Measurements from ENCODE around the gene PCOLCE2. TPM values are rescaled to one million over a fixed set of nuclear protein-coding genes. Genes with fewer than 3 reads are reported as not detected.

The PCOLCE2 gene
- total and polyA plus RNA-seq, 2 of the 8 experiments (the other 6 are each of a cell fraction or from before 2014, with no cell fraction given), result 11.1 to 12.6 TPM

DNA sequence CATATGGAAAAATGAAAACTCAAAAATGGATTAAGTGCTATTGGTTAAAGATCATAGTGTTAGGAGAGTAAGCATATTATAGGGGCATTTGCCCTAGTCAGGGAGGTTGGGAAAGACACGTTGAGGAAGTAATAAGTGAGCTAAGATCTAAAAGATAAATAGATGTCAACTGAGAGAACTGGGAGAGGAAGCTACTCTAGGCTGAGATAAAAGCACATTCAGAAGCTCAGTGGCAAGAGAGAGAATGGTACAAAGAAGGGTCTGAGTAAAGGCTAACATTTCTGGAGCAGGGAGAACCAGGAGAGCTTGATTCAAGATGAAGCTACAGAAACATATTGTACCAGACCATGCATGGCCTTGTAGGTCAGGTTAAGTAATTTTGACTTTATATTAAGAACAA is 101.2 kb downstream of the PCOLCE2 start:
- Histone ChIP-seq H2AFZ (ENCODE audit: low read length) (no peak overlapping the region), H4K8ac (ENCODE audit: extremely low read depth, insufficient read depth, low read length) (no peak overlapping the region), H4K5ac (ENCODE audit: insufficient read length, low read depth, low read length) (no peak overlapping the region), H4K20me1 (replicated peaks in 1 of 2; ENCODE audit: control insufficient read depth in 1 of 2, insufficient read depth in 2 of 2, low read length in 2 of 2) (no peaks in the 10 kb centered on the region), H3K23ac (ENCODE audit: insufficient read length) (no peak overlapping the region), H4K91ac (replicated peaks; ENCODE audit: insufficient read length, low read length) (no peak overlapping the region), H3K14ac (ENCODE audit: insufficient read length) (no peak overlapping the region), H3K4me2 (ENCODE audit: insufficient read depth in 1 of 2, low read depth in 2 of 2, low read length in 2 of 2) (no peak overlapping the region), H3K23me2 (ENCODE audit: low read depth, low read length) (no peaks in the 10 kb centered on the region), H3K4me3 (ENCODE audit: extremely low read depth in 1 of 4, insufficient read depth in 2 of 4, low read depth in 3 of 4, low read length in 4 of 4) (no peak overlapping the region), H3K56ac (replicated peaks; ENCODE audit: insufficient read length, low read depth, low read length) (no peak overlapping the region), H3K36me3 (ENCODE audit: control insufficient read depth in 2 of 4, insufficient read depth in 4 of 4, low read length in 3 of 4) (no peaks in the 10 kb centered on the region), H3K4me1 (replicated peaks in 1 of 4; ENCODE audit: control insufficient read depth in 3 of 4, insufficient read depth in 4 of 4, low read length in 3 of 4) (peaks cover 0 to 3% (median 2%) of the 10 kb centered on the region in 4 experiments; a peak in 3 of 7 replicates), H3K9me3 (ENCODE audit: insufficient read depth in 2 of 2, low read depth in 1 of 2, low read length in 1 of 2) (no peaks in the 10 kb centered on the region), H3K79me2 (ENCODE audit: control insufficient read depth in 1 of 2, insufficient read depth in 2 of 2, low read length in 2 of 2) (no peaks in the 10 kb centered on the region), H3K27me3 (replicated peaks in 1 of 4; ENCODE audit: control insufficient read depth in 3 of 4, extremely low read depth in 1 of 4, insufficient read depth in 3 of 4, low read length in 3 of 4) (peaks cover 0 to 1% (median 0%) of the 10 kb centered on the region in 4 experiments; a peak in 1 of 7 replicates), H3K79me1 (ENCODE audit: low read depth, low read length) (no peaks in the 10 kb centered on the region), H3K27ac (ENCODE audit: low read depth, low read length) (no peak overlapping the region), H2BK20ac (ENCODE audit: low read length) (no peak overlapping the region), H3K9ac (replicated peaks in 1 of 4; ENCODE audit: extremely low read depth in 1 of 4, low read depth in 3 of 4, low read length in 3 of 4) (no peak overlapping the region), H2AK5ac (ENCODE audit: low read depth, low read length) (no peak overlapping the region), H3K4ac (replicated peaks; ENCODE audit: insufficient read length, low read depth, low read length) (no peak overlapping the region), H2BK5ac (ENCODE audit: low read depth, low read length) (no peak overlapping the region), H2BK12ac (ENCODE audit: low read depth, low read length) (no peak overlapping the region), H2BK15ac (ENCODE audit: low read length) (no peak overlapping the region), H2BK120ac (replicated peaks; ENCODE audit: low read depth, low read length) (no peak overlapping the region), H3K18ac (ENCODE audit: extremely low read depth, low read length) (no peak overlapping the region)
- ChIA-PET POLR2A (ENCODE audit: partially characterized antibody) (interaction anchor here (1.4 kb wide), 1 partner anchor 10 kb away, joined by 3 read pairs; no protein-coding TSS in a partner anchor), CTCF (ENCODE audit: partially characterized antibody) (interaction anchor here (0.9 to 1.7 kb wide), 3 partner anchors 12 to 186 kb away, joined by 3 read pairs; no protein-coding TSS in a partner anchor)
- 75% methylated on average over 1 of the region's 1 CpG; no CpG with 5 or more reads in 1 of the 2 experiments for WGBS, 2 experiments (ENCODE audit: extremely low coverage in 1 of 2, insufficient coverage in 1 of 2, insufficient read length in 1 of 2, insufficient replicate concordance in 2 of 2, low coverage in 1 of 2, low lambda C conversion rate in 2 of 2, missing lambda C conversion rate in 1 of 2)
- no peak for FAIRE-seq
- DNase-seq (ENCODE audit: low read depth in 1 of 2, low spot score in 2 of 2), result no peak
- no peak for TF ChIP-seq SIX5 (IDR thresholded peaks at IDR 0.05; ENCODE audit: low read depth, low read length)
- no peak for TF ChIP-seq KDM1A (IDR thresholded peaks at IDR 0.05; ENCODE audit: borderline replicate concordance, low read length)
- no peak for TF ChIP-seq HDAC6 (IDR thresholded peaks at IDR 0.05; ENCODE audit: low read depth, low read length)
- TF ChIP-seq ZNF274 (IDR thresholded peaks at IDR 0.05; ENCODE audit: borderline replicate concordance, extremely low read depth, low read length), result no peak
- no peak for TF ChIP-seq SAP30 (IDR thresholded peaks at IDR 0.05; ENCODE audit: insufficient read depth, insufficient replicate concordance, low read length)
- no peak for TF ChIP-seq KDM4A (IDR thresholded peaks at IDR 0.05; ENCODE audit: low read depth, low read length, severe bottlenecking)
- no peak for TF ChIP-seq ATF3 (IDR thresholded peaks at IDR 0.05; ENCODE audit: insufficient read depth, low read depth, low read length)
- no peak for TF ChIP-seq SUZ12 (IDR thresholded peaks at IDR 0.05; ENCODE audit: low read length)
- no peak for TF ChIP-seq CHD2 (IDR thresholded peaks at IDR 0.05; ENCODE audit: low read length)
- no peak for TF ChIP-seq SP4 (IDR thresholded peaks at IDR 0.05; ENCODE audit: low read length)
- TF ChIP-seq TBP (IDR thresholded peaks at IDR 0.05; ENCODE audit: low read depth, low read length), result no peak
- no peak for TF ChIP-seq KDM5A (IDR thresholded peaks at IDR 0.05; ENCODE audit: low read length)
- no peak for TF ChIP-seq CBX5 (IDR thresholded peaks at IDR 0.05; ENCODE audit: low read depth, low read length)
- no peak for TF ChIP-seq BCL11A (IDR thresholded peaks at IDR 0.05; ENCODE audit: low read depth in 2 of 2, low read length in 2 of 2)

Measured in H1 (cell line).